GM15510 (cell line): ENCODE measurements around the gene KIAA1614.

ENCODE experiments used
- POLR2A ChIP-seq: IDR thresholded peaks from 3 replicates; pipeline ENCODE4 v1.6.1; 2011; ENCODE audit warnings: borderline replicate concordance; ENCODE audit not compliant: insufficient read length; ENCODE audit errors: extremely low read depth

KIAA1614 gene

GRCh38 chr1:180912801-180913565 is at the start of gene KIAA1614:
KIAA1614 (plus strand) TSS chr1:180912897; CDS start chr1:180913244, 347 bp downstream.
- peak; percentile 9 for TF ChIP-seq POLR2A

- TF ChIP-seq POLR2A, result no peak
Observed at GRCh38 chr1:180863158-180863775, 49.4 kb upstream of the KIAA1614 start.

GRCh38 chr1:180881806-180882509 is 30.7 kb upstream of the KIAA1614 start:
- TF ChIP-seq POLR2A, result no peak

GRCh38 chr1:180884588-180885300 is 28.0 kb upstream of the KIAA1614 start:
- no peak for TF ChIP-seq POLR2A

GRCh38 chr1:180886338-180886737 is 26.4 kb upstream of the KIAA1614 start:
- no peak for TF ChIP-seq POLR2A

- no peak for TF ChIP-seq POLR2A
Observed at GRCh38 chr1:180887841-180888240, 24.9 kb upstream of the KIAA1614 start.

GRCh38 chr1:180888870-180889269 is 23.8 kb upstream of the KIAA1614 start:
- TF ChIP-seq POLR2A, result no peak

GRCh38 chr1:180889325-180889724 is 23.4 kb upstream of the KIAA1614 start:
- no peak for TF ChIP-seq POLR2A

GRCh38 chr1:180892272-180892671 is 20.4 kb upstream of the KIAA1614 start:
- no peak for TF ChIP-seq POLR2A

GRCh38 chr1:180892675-180893074 is 20.0 kb upstream of the KIAA1614 start:
- no peak for TF ChIP-seq POLR2A

GRCh38 chr1:180893614-180894013 is 19.1 kb upstream of the KIAA1614 start:
- no peak for TF ChIP-seq POLR2A

GRCh38 chr1:180896161-180896560 is 16.5 kb upstream of the KIAA1614 start:
- TF ChIP-seq POLR2A, result no peak

- no peak for TF ChIP-seq POLR2A
Observed at GRCh38 chr1:180898441-180899219, 14.1 kb upstream of the KIAA1614 start.

GRCh38 chr1:180899262-180899661 is 13.4 kb upstream of the KIAA1614 start:
- no peak for TF ChIP-seq POLR2A
